SK-N-SH (cell line): ENCODE measurements around the gene RPA1. TPM values are rescaled to one million over a fixed set of nuclear protein-coding genes. Genes with fewer than 3 reads are reported as not detected.
A peak's percentile ranks its signal among the peaks of the same experiment; 100 is the strongest.

Experiments used
- CTCF ChIA-PET: fragments of 300-600, 350-600 bp; formaldehyde crosslinking; extraction: SDS; loops from one replicate; lab custom pipeline; 2021; lab: Yijun Ruan, JAX
- POLR2A ChIA-PET: fragments of 350-600 bp; sonication (Branson Sonifier 250); formaldehyde crosslinking; extraction: SDS; loops from one replicate; lab custom pipeline; 2020; ENCODE audit warnings: antibody characterized with exemption, inconsistent platforms; lab: Yijun Ruan, JAX
- DNase-seq: peaks from one replicate; pipeline ENCODE4 v3.0.0; 2012
- H2AFZ ChIP-seq: fragments of 200-600 bp; sonication (generic); 2 replicates; pipeline ENCODE4 v1.8.1; 2016; ENCODE audit warnings: antibody characterized with exemption, mild to moderate bottlenecking, low read depth
- H3F3A ChIP-seq: fragments of 200-600 bp; sonication (generic); replicated peaks from 2 replicates; pipeline ENCODE3; 2016; ENCODE audit warnings: antibody characterized with exemption, mild to moderate bottlenecking; ENCODE audit not compliant: insufficient read depth
- H3K27ac ChIP-seq, 2 experiments: fragments of 200-500 bp in 1 of 2; fragments of 200-600 bp in 1 of 2; sonication (Bioruptor generic) in 1 of 2; sonication (generic), shearing (Covaris generic) in 1 of 2; 2 replicates each; pipeline versions ENCODE4 v1.5.1 to v1.6.1; 2014 to 2016; ENCODE audit warnings: low read depth in 2 of 2, inconsistent platforms in 1 of 2, low read length in 1 of 2, mild to moderate bottlenecking in 1 of 2, mixed read lengths in 1 of 2
- H3K27me3 ChIP-seq: fragments of 200-600 bp; sonication (generic), shearing (Covaris generic); 2 replicates; pipeline ENCODE4 v1.6.1; 2016; ENCODE audit warnings: mixed run types; ENCODE audit not compliant: insufficient read depth
- H3K36me3 ChIP-seq, 2 experiments: fragments of 200-500 bp in 1 of 2; fragments of 200-600 bp in 1 of 2; sonication (Bioruptor generic) in 1 of 2; sonication (generic) in 1 of 2; replicated peaks in 1 of 2; 2 replicates each; pipeline versions ENCODE3 to v1.5.1; 2014 to 2016; ENCODE audit warnings: low read length in 1 of 2, mild to moderate bottlenecking in 1 of 2; ENCODE audit not compliant: insufficient read depth in 2 of 2, control insufficient read depth in 1 of 2
- H3K4me1 ChIP-seq, 2 experiments: fragments of 200-500 bp in 1 of 2; fragments of 200-600 bp in 1 of 2; sonication (Bioruptor generic) in 1 of 2; sonication (generic), shearing (Covaris generic) in 1 of 2; 2 replicates each; pipeline versions ENCODE4 v1.5.1 to v1.6.1; 2014 to 2016; ENCODE audit warnings: low read depth in 1 of 2, low read length in 1 of 2, mixed run types in 1 of 2; ENCODE audit not compliant: insufficient read depth in 2 of 2, control insufficient read depth in 1 of 2
- H3K4me2 ChIP-seq: fragments of 200-600 bp; sonication (generic), shearing (Covaris generic); 2 replicates; pipeline ENCODE4 v1.6.1; 2017; ENCODE audit warnings: mixed run types
- H3K4me3 ChIP-seq, 2 experiments: fragments of 200-500 bp in 1 of 2; fragments of 200-600 bp in 1 of 2; sonication (Bioruptor generic) in 1 of 2; sonication (generic), shearing (Covaris generic) in 1 of 2; 2 replicates each; pipeline versions ENCODE4 v1.5.1 to v1.8.1; 2014 to 2016; ENCODE audit warnings: low read depth in 2 of 2, inconsistent platforms in 1 of 2, low read length in 1 of 2, mild to moderate bottlenecking in 1 of 2, mixed read lengths in 1 of 2, moderate library complexity in 1 of 2
- H3K79me2 ChIP-seq: fragments of 200-600 bp; sonication (generic); 2 replicates; pipeline ENCODE4 v1.8.1; 2017; ENCODE audit warnings: mild to moderate bottlenecking; ENCODE audit not compliant: insufficient read depth
- H3K9ac ChIP-seq: fragments of 200-600 bp; sonication (generic); 2 replicates; pipeline ENCODE4 v1.6.1; 2017; ENCODE audit warnings: mixed run types
- H3K9me2 ChIP-seq: fragments of 200-600 bp; sonication (generic); 2 replicates; pipeline ENCODE4 v1.6.1; 2017; ENCODE audit warnings: mixed run types
- H3K9me3 ChIP-seq: fragments of 200-600 bp; sonication (generic); 2 replicates; pipeline ENCODE4 v1.6.1; 2017; ENCODE audit warnings: mixed run types, mild to moderate bottlenecking, moderate library complexity
- H4K20me1 ChIP-seq: fragments of 200-600 bp; sonication (generic); 2 replicates; pipeline ENCODE4 v1.6.1; 2017; ENCODE audit warnings: mild to moderate bottlenecking, mixed run types; ENCODE audit not compliant: insufficient read depth
- CHD2 ChIP-seq: fragments of 150-350 bp; IDR thresholded peaks from 2 replicates; pipeline ENCODE4 v1.6.1; 2018; ENCODE audit warnings: low read length; ENCODE audit not compliant: partially characterized antibody
- CTCF ChIP-seq: fragments of 200-600 bp; sonication (generic); IDR thresholded peaks from 2 replicates; pipeline ENCODE4 v1.6.1; 2017; ENCODE audit warnings: antibody characterized with exemption, mild to moderate bottlenecking, moderate library complexity
- EP300 ChIP-seq, 2 experiments: IDR thresholded peaks; 2 replicates each; pipeline versions ENCODE4 v1.4.0 to v1.6.1; 2012; ENCODE audit warnings: borderline replicate concordance in 1 of 2, low read depth in 1 of 2, low read length in 1 of 2
- EZH2phosphoT487 ChIP-seq: fragments of 200-600 bp; sonication (generic); IDR thresholded peaks from 2 replicates; pipeline ENCODE4 v1.6.1; 2017; ENCODE audit warnings: low read depth, mixed run types, mild to moderate bottlenecking, antibody characterized with exemption, moderate library complexity, borderline replicate concordance
- FOSL2 ChIP-seq: IDR thresholded peaks from 2 replicates; pipeline ENCODE4 v1.4.0; 2012; ENCODE audit warnings: low read depth, mild to moderate bottlenecking, moderate library complexity, borderline replicate concordance
- FOXJ3 ChIP-seq: sonication (generic); formaldehyde crosslinking; IDR thresholded peaks from 2 replicates; pipeline ENCODE4 v1.5.1; 2020; ENCODE audit warnings: mild to moderate bottlenecking, missing genetic modification reagents
- FOXM1 ChIP-seq: IDR thresholded peaks from 2 replicates; pipeline ENCODE4 v1.4.0; 2012; ENCODE audit warnings: low read depth, mild to moderate bottlenecking
- RAD21 ChIP-seq: IDR thresholded peaks from 2 replicates; pipeline ENCODE4 v1.6.1; 2012; ENCODE audit warnings: mild to moderate bottlenecking, low read length
- RXRA ChIP-seq: IDR thresholded peaks from 2 replicates; pipeline ENCODE4 v1.4.0; 2012; ENCODE audit warnings: low read depth, mild to moderate bottlenecking, borderline replicate concordance
- SMC3 ChIP-seq: IDR thresholded peaks from 2 replicates; pipeline ENCODE4 v1.6.1; 2012; ENCODE audit warnings: low read depth, low read length, improper control_type of control experiment
- TAF1 ChIP-seq: IDR thresholded peaks from 2 replicates; pipeline ENCODE4 v1.6.1; 2012; ENCODE audit warnings: low read depth, mild to moderate bottlenecking, low read length, moderate library complexity, borderline replicate concordance
- TCF12 ChIP-seq: IDR thresholded peaks from 2 replicates; pipeline ENCODE4 v1.4.0; 2012
- TEAD4 ChIP-seq: IDR thresholded peaks from 2 replicates; pipeline ENCODE4 v1.4.0; 2012; ENCODE audit warnings: mild to moderate bottlenecking, borderline replicate concordance; ENCODE audit not compliant: insufficient read depth
- YY1 ChIP-seq: IDR thresholded peaks from 2 replicates; pipeline ENCODE4 v1.4.0; 2012; ENCODE audit warnings: low read depth, mild to moderate bottlenecking
- WGBS: methylation state at CpG from one replicate; pipeline ENCODE4 v1.1.6; 2017; ENCODE audit warnings: low lambda C conversion rate; 5-methylcytosine and 5-hydroxymethylcytosine counted together
- polyA plus RNA-seq, 3 experiments: library from polyadenylated mRNA; depleted of rRNA; stranded (reverse); fragments of >200 nt; gene quantifications; 2 replicates each; pipeline ENCODE4 v1.2.3, GENCODE V29; 2012
- TF ChIP-seq, protein P1 (sequence below): fragments of 150-350 bp; IDR thresholded peaks from 2 replicates; pipeline ENCODE4 v1.6.1; 2017; ENCODE audit warnings: antibody characterized with exemption, low read length, low read depth, borderline replicate concordance
- TF ChIP-seq, protein P2 (sequence below): IDR thresholded peaks from 2 replicates; pipeline ENCODE4 v1.4.0; 2012; ENCODE audit warnings: low read depth, borderline replicate concordance

The RPA1 gene
- polyA plus RNA-seq, 1 of the 3 experiments (the other 2 are of a cell fraction): 47.2 TPM

DNA sequence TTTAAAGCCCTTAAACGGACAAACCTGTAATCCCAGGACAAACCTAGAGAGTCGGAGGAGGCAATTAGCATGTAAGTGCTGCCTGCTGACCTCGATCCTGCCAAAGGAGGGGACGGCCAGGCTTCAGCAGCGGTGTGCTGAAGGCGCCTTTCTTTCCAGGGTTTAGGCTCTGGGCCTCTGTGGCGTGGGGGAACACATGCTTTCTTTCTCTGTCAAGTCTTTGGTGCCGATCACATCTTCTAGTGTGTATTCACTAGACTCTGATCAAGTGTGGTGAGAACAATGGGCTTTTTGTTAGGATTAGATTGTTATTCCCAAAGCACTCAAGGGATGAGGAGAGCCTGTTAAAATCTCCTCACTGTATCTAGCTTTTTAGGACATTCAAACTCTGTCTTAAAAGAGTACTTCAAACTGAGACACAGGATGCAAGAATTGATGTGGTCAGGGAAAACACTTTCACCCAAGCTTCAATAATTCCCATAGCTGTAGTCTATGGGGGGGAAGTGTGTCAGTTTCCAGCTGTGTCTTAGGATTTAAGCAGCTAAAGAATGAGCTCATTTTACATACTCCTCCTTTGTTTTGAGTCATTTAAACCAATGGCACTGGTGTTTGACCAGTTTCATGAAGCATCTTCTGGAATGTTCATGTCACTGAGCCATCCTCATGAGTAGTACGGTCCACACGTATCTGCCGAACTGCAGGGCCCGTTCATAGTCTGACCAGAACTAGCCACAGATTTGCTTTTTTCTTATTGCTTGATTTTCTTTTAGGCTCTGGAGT lies 51.2 kb downstream of the RPA1 start:
- no peaks in the 10 kb centered on the region for H3K9me3 ChIP-seq
- no peaks in the 10 kb centered on the region for H3K9me2 ChIP-seq
- H3K9ac ChIP-seq: no peak overlapping the region
- H3F3A ChIP-seq: no peaks in the 10 kb centered on the region
- H2AFZ ChIP-seq: no peak overlapping the region
- no peaks in the 10 kb centered on the region for H3K4me1 ChIP-seq
- 96% methylated on average over 12 of the region's 12 CpGs for WGBS
- no peaks in the 10 kb centered on the region for H3K27me3 ChIP-seq
- ChIA-PET CTCF (interaction anchor here (0.7 to 4.1 kb wide), 11 partner anchors 11 to 364 kb away, joined by 3 to 38 read pairs (median 5); partner anchors contain the start of genes DPH1 and RTN4RL1), POLR2A (no interaction called here)
- H3K79me2 ChIP-seq: no peaks in the 10 kb centered on the region
- no peaks in the 10 kb centered on the region for H4K20me1 ChIP-seq
- no peak overlapping the region for H3K4me2 ChIP-seq
- TF ChIP-seq, protein P1, sequence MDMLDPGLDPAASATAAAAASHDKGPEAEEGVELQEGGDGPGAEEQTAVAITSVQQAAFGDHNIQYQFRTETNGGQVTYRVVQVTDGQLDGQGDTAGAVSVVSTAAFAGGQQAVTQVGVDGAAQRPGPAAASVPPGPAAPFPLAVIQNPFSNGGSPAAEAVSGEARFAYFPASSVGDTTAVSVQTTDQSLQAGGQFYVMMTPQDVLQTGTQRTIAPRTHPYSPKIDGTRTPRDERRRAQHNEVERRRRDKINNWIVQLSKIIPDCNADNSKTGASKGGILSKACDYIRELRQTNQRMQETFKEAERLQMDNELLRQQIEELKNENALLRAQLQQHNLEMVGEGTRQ: no peak
- TF ChIP-seq EP300 (IDR thresholded peaks at IDR 0.05; ENCODE audit: borderline replicate concordance in 1 of 2, low read depth in 1 of 2, low read length in 1 of 2) (no peak), TCF12 (no peak), FOXJ3 (CRISPR knock-in tag) (no peak), SMC3 (no peak), FOSL2 (no peak), RAD21 (no peak), CHD2 (no peak), TEAD4 (no peak), FOXM1 (no peak), EZH2phosphoT487 (no peak), RXRA (no peak), TAF1 (no peak)
- TF ChIP-seq, protein P2, sequence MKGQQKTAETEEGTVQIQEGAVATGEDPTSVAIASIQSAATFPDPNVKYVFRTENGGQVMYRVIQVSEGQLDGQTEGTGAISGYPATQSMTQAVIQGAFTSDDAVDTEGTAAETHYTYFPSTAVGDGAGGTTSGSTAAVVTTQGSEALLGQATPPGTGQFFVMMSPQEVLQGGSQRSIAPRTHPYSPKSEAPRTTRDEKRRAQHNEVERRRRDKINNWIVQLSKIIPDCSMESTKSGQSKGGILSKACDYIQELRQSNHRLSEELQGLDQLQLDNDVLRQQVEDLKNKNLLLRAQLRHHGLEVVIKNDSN: no peak
- no peak for DNase-seq
- peaks cover 51 to 73% of the 10 kb centered on the region in 2 experiments for H3K36me3 ChIP-seq
- H3K4me3 ChIP-seq: no peak overlapping the region
- H3K27ac ChIP-seq: no peak overlapping the region

- 83% methylated on average over 10 of the region's 10 CpGs for WGBS
- Histone ChIP-seq H3K9me2 (no peaks in the 10 kb centered on the region), H3K4me3 (no peak overlapping the region; a peak in 1 of 4 replicates), H3K9ac (no peak overlapping the region), H3K79me2 (no peaks in the 10 kb centered on the region), H3K4me2 (no peak overlapping the region), H3K36me3 (peaks cover 47 to 65% of the 10 kb centered on the region in 2 experiments), H4K20me1 (no peaks in the 10 kb centered on the region), H3K27me3 (no peaks in the 10 kb centered on the region), H3K4me1 (no peaks in the 10 kb centered on the region)
- peak; percentile 49 for DNase-seq
- TF ChIP-seq RAD21 (peak; percentile 66), SMC3 (peak; percentile 48; the same call in 1 of the 2 replicates), CTCF (peak; percentile 57), YY1 (no peak)
- TF ChIP-seq, all 33 proteins: peak for 3
- no peaks in the 10 kb centered on the region for H3F3A ChIP-seq
- H2AFZ ChIP-seq: no peak overlapping the region
- H3K9me3 ChIP-seq: no peaks in the 10 kb centered on the region
- POLR2A ChIA-PET: no interaction called here
- no peak overlapping the region for H3K27ac ChIP-seq
- CTCF ChIA-PET: interaction anchor here (0.6 to 4.1 kb wide), 25 partner anchors 9 to 543 kb away, joined by 3 to 38 read pairs (median 5); partner anchors contain the start of genes DPH1, RTN4RL1 and WDR81
These were observed 53.0 kb downstream of the RPA1 start for GRCh38 chr17:1882836-1883235.
